Heart left ventricle (tissue), 16 donors: Measurements from ENCODE around the gene PEPD. TPM values are rescaled to one million over a fixed set of nuclear protein-coding genes. Genes with fewer than 3 reads are reported as not detected.

Experiments used
- ATAC-seq, 4 donors: fragments of 200-7000 bp; cut with Tn5 transposase; one replicate each; pipeline ENCODE4 v1.9.1; 2020 to 2022; ENCODE audit warnings: moderate library complexity in 4 of 4, mild to moderate bottlenecking in 3 of 4, moderate number of reproducible peaks in 1 of 4
- DNase-seq, 5 donors: peaks; one replicate each; pipeline ENCODE4 v3.0.0-alpha.2; 2020
- H3K27ac ChIP-seq, 12 donors: fragments of 200-600 bp; sonication (generic) in 4 of 12; one replicate each; pipeline versions ENCODE4 v1.5.0 to v1.8.0; 2016 to 2022; ENCODE audit warnings: mild to moderate bottlenecking in 2 of 12
- H3K27me3 ChIP-seq, 9 donors: fragments of 200-600 bp; sonication (generic) in 2 of 9; one replicate each; pipeline versions ENCODE4 v1.5.1 to v1.8.0; 2016 to 2022; ENCODE audit warnings: mild to moderate bottlenecking in 3 of 9
- H3K36me3 ChIP-seq, 9 donors: fragments of 200-600 bp; sonication (generic) in 2 of 9; one replicate each; pipeline versions ENCODE4 v1.5.0 to v1.8.0; 2018 to 2022; ENCODE audit warnings: mild to moderate bottlenecking in 2 of 9
- H3K4me1 ChIP-seq, 12 donors: fragments of 200-600 bp; sonication (generic) in 4 of 12; one replicate each; pipeline versions ENCODE4 v1.5.0 to v1.8.0; 2016 to 2022; ENCODE audit warnings: mild to moderate bottlenecking in 3 of 12
- H3K4me3 ChIP-seq, 12 donors: fragments of 200-600 bp; sonication (generic) in 4 of 12; one replicate each; pipeline versions ENCODE4 v1.5.0 to v1.8.0; 2017 to 2022; ENCODE audit warnings: mild to moderate bottlenecking in 9 of 12, moderate library complexity in 4 of 12
- H3K9me3 ChIP-seq, 12 donors: fragments of 200-600 bp; sonication (generic) in 4 of 12; one replicate each; pipeline versions ENCODE4 v1.5.0 to v1.8.0; 2016 to 2022; ENCODE audit warnings: mild to moderate bottlenecking in 1 of 12
- CTCF ChIP-seq, 12 donors: fragments of 200-600 bp; sonication (generic) in 4 of 12; IDR thresholded peaks; one replicate each; pipeline versions ENCODE4 v1.5.0 to v1.8.0; 2018 to 2022; ENCODE audit warnings: antibody characterized with exemption in 12 of 12, mild to moderate bottlenecking in 5 of 12
- POLR2A ChIP-seq, 2 donors: fragments of 450-650 bp; IDR thresholded peaks; one replicate each; pipeline ENCODE4 v1.6.1; 2017; ENCODE audit warnings: antibody characterized with exemption in 2 of 2, mild to moderate bottlenecking in 2 of 2, moderate library complexity in 2 of 2
- WGBS, 4 donors: extraction: QIAGEN DNeasy Blood & Tissue Kit in 2 of 4; methylation state at CpG; one replicate each; pipeline versions ENCODE4 v1.1.5 to v1.1.7; 2013 to 2018; 5-methylcytosine and 5-hydroxymethylcytosine counted together
- intact Hi-C, 10 donors: fragments of 100-400 bp; cut with DNase I; formaldehyde crosslinking; loops; one replicate each; pipeline versions ENCODE4 v1.11.1 to v1.14.2; 2022
- polyA plus RNA-seq, 2 donors: library from polyadenylated mRNA; stranded (reverse); fragments of 200-250 nt; gene quantifications; one replicate each; pipeline ENCODE4 v1.2.3, GENCODE V29; 2013
- total RNA-seq, 9 donors: library from RNA; depleted of rRNA in 2 of 9; stranded (reverse); fragments of >200 nt in 2 of 9; fragmentation: NEBNext Ultra II Directional in 3 of 9; extraction: Animal tissue kit (Norgen Biotek cat#: 25700) in 3 of 9; gene quantifications; one replicate each; pipeline versions ENCODE4 v1.1.0 to v1.2.4, GENCODE V29; 2016 to 2023
- donor health status: ischemic (EF 13 %, LVEDD 7.1; RV severe dilation, severe dysfunction).
- donor health status: healthy with polysubstance abuse.
- donor health status: DM: no; HTN: yes; CAD: no.
- donor health status: DM: no; HTN: no; CAD: no.
- donor health status: ischemic (EF 25% LVEDD 6.9; RV normal size, moderate dysfunction).
- donor health status: ischemic (EF 25% LVEDD 5.7; RV mildly dilated, moderate dysfunction).
- donor health status: healthy.
- donor health status: DM: yes; HTN: yes; CAD: no.
- donor health status: ischemic (EF 35%, LVEDD 5.7; RV mildly dilated, moderate dysfunction).
- donor health status: nonischemic (EF 11% LVEDD 7.7; RV severe dilation, severe dysfunction).
- donor health status: DM: yes; HTN: yes; CAD: no.
- donor health status: PGD.
- donor health status: ischemic (EF 29% LVEDD 5.4; RV normal size, mild dysfunction).
- donor health status: nonischemic (EF 23%, LVEDD 6.1; RV moderate dilation, normal function).

Gene PEPD
- total and polyA plus RNA-seq, 11 donors: 19.4 to 45.7 (median 29.9) TPM

- WGBS, 4 donors: 82 to 87% (median 84%) methylated on average over 17 to 19 of the region's 19 CpGs
Observed at GRCh38 chr19:33398361-33399060, 123.1 kb downstream of the PEPD start.

GRCh38 chr19:33397536-33398360 lies 123.8 kb downstream of the PEPD start:
- no peaks in the 10 kb centered on the region for H3K9me3 ChIP-seq
- no peak overlapping the region for H3K4me3 ChIP-seq
- TF ChIP-seq POLR2A (IDR thresholded peaks at IDR 0.05): no peak
- TF ChIP-seq CTCF (IDR thresholded peaks at IDR 0.05): peak in 7 of 12 donors; percentile 5 to 32 (median 24)
- H3K27ac ChIP-seq: peak overlapping the region in 7 of 12 donors; percentile 2 to 52 (median 33)
- no peaks in the 10 kb centered on the region for H3K27me3 ChIP-seq
- no peak for ATAC-seq
- 72 to 85% (median 76%) methylated on average over 8 to 15 of the region's 15 CpGs for WGBS, 4 donors
- DNase-seq: peak in 2 of 5 donors; percentile 28 to 64
- H3K4me1 ChIP-seq: peaks cover 0 to 54% (median 38%) of the 10 kb centered on the region in 12 donors
- intact Hi-C loops: loop anchor here in 1 of 10 donors (10.0 kb wide), 1 partner anchor 93 kb away; the partner anchor contains the start of gene CEBPA
- H3K36me3 ChIP-seq: no peaks in the 10 kb centered on the region

More at GRCh38 chr19:33398361-33399060, 123.1 kb downstream of the PEPD start:
- intact Hi-C loops: loop anchor here in 1 of 10 donors (10.0 kb wide), 1 partner anchor 94 kb away; the partner anchor contains the start of gene CEBPA
- H3K4me1 ChIP-seq: peaks cover 0 to 48% (median 36%) of the 10 kb centered on the region in 12 donors
- TF ChIP-seq CTCF (IDR thresholded peaks at IDR 0.05) (no peak), POLR2A (IDR thresholded peaks at IDR 0.05) (no peak)
- no peak overlapping the region for H3K4me3 ChIP-seq
- no peaks in the 10 kb centered on the region for H3K27me3 ChIP-seq
- DNase-seq (peak in 2 of 5 donors; percentile 17 to 22), ATAC-seq (no peak)
- H3K27ac ChIP-seq: peak overlapping the region in 2 of 12 donors; percentile 23 to 52
- H3K9me3 ChIP-seq: no peaks in the 10 kb centered on the region
- no peaks in the 10 kb centered on the region for H3K36me3 ChIP-seq

DNA sequence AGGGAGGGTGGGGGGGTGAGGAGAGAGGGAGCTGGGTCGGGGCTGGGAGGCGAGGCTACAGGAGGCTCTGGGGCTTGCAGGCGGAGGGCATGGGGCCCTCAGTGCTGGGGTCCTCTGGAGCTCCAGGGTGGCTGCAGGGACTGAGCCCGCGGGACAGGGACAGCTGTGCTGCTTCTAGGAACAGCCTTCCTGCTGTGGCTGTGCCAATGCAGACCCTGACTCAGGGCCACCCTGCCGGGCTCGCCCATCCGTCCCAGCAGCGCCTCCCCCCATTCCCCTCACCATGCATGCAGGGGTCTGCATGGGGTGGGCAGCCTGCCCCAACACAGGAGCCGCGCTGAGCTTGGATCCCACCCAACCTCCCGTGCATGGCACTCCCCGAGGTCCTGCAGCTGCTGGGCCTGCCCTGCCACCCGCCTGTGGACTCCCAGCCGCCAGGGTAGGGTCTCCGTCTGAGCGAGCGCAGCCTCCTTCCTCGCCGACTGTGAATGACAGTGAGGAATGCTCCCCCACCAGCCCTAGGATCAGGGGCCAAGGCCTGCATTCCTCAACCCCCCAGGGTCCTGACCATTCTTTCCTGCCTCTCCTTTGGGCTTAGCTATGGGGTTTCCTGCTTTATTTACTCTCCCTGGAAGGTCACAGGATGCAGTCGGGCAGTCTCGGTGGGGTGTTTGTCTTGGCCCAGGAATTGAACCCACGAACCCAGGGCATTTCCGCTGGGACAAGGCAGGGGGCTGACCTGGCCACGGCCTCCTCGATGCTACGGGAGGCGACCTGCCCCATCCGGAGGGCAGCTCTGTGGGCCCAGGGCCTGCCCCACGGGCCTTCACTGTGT lies 124.7 kb downstream of the PEPD start:
- peak overlapping the region in 7 of 12 donors; percentile 2 to 52 (median 27) for H3K27ac ChIP-seq
- no peak for TF ChIP-seq CTCF (IDR thresholded peaks at IDR 0.05)
- no peak for TF ChIP-seq POLR2A (IDR thresholded peaks at IDR 0.05)

More for the DNA sequence above, 124.7 kb downstream of the PEPD start:
- Histone ChIP-seq H3K27me3 (no peaks in the 10 kb centered on the region), H3K36me3 (no peaks in the 10 kb centered on the region), H3K4me3 (peak overlapping the region in 1 of 12 donors; percentile 2), H3K4me1 (peaks cover 0 to 63% (median 46%) of the 10 kb centered on the region in 12 donors), H3K9me3 (no peaks in the 10 kb centered on the region)
- intact Hi-C loops: loop anchor here in 1 of 10 donors (10.0 kb wide), 1 partner anchor 92 kb away; the partner anchor contains the start of gene CEBPA
- WGBS, 4 donors: 50 to 71% (median 59%) methylated on average over 23 to 30 of the region's 30 CpGs
- peak in 3 of 4 donors; percentile 6 to 15 (median 14) for ATAC-seq
- peak in 3 of 5 donors; percentile 37 to 62 (median 51) for DNase-seq
